ENCODE results near the gene EBP. TPM values are rescaled to one million over a fixed set of nuclear protein-coding genes. Genes with fewer than 3 reads are reported as not detected.

The EBP gene
- total and polyA plus RNA-seq, 9 of the 15 experiments (the other 6 are each of a cell fraction or from before 2014, with no cell fraction given) = 228 to 987 (median 274) TPM

DNA sequence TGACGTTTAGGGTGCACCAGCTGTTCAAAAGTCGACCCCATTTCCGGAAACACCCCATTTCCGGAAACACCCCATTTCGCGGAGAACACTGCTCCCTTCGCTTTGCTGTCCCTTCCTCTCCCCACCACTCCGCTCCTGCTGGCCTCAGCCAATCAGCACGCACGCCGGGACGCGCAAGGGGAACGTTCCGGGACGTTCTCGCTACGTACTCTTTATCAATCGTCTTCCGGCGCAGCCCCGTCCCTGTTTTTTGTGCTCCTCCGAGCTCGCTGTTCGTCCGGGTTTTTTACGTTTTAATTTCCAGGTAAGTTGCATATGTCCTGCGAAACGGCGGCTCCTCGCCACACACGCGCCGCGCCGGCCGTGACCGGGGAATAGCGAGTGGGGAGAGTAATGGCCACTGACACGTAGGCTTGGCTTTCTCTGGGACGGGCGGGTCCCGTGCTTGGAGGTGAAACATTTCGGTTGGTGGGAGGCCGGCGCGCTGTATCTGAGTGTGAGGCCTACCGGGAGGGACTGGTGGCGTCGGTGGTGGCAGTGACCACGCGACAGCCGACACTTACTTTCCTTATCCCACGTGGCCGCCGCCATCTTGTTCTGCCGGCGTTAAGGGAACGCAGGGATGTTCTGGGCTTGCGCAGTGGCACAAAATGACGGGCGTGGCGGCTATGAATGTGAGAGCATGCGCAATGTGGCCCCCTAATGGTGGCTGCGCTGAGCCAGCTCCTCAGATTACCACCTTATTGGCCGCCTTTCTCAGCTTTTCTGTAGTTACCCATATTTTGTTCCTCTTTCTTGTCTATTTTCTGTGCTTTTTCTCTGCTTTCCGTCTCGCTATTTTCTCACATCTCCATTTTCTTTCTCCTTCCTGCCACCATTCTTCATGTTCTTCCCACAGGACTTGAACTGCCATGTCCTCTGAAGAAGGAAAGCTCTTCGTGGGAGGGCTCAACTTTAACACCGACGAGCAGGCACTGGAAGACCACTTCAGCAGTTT lies 53.0 kb downstream of the EBP start, which contains the start of gene RBM3 (continued):
- TF ChIP-seq, protein P1, sequence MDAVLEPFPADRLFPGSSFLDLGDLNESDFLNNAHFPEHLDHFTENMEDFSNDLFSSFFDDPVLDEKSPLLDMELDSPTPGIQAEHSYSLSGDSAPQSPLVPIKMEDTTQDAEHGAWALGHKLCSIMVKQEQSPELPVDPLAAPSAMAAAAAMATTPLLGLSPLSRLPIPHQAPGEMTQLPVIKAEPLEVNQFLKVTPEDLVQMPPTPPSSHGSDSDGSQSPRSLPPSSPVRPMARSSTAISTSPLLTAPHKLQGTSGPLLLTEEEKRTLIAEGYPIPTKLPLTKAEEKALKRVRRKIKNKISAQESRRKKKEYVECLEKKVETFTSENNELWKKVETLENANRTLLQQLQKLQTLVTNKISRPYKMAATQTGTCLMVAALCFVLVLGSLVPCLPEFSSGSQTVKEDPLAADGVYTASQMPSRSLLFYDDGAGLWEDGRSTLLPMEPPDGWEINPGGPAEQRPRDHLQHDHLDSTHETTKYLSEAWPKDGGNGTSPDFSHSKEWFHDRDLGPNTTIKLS (IDR thresholded peaks at IDR 0.05; ENCODE audit: borderline replicate concordance, low read depth) = peak; percentile 99
- TF ChIP-seq, protein P2, sequence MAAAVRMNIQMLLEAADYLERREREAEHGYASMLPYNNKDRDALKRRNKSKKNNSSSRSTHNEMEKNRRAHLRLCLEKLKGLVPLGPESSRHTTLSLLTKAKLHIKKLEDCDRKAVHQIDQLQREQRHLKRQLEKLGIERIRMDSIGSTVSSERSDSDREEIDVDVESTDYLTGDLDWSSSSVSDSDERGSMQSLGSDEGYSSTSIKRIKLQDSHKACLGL (CRISPR knock-in tag; IDR thresholded peaks at IDR 0.05; ENCODE audit: borderline replicate concordance, poor library complexity, severe bottlenecking) = peak; percentile 83
- peak; percentile 99 for TF ChIP-seq ELF1 (tag; IDR thresholded peaks at IDR 0.05)
- TF ChIP-seq RAD21 (CRISPR knock-in tag; conservative IDR thresholded peaks at IDR 0.05 in 1 of 2, IDR thresholded peaks at IDR 0.05 in 1 of 2) = no peak
- no peak for TF ChIP-seq SNIP1 (IDR thresholded peaks at IDR 0.05; ENCODE audit: low read depth)
- TF ChIP-seq, protein P3, sequence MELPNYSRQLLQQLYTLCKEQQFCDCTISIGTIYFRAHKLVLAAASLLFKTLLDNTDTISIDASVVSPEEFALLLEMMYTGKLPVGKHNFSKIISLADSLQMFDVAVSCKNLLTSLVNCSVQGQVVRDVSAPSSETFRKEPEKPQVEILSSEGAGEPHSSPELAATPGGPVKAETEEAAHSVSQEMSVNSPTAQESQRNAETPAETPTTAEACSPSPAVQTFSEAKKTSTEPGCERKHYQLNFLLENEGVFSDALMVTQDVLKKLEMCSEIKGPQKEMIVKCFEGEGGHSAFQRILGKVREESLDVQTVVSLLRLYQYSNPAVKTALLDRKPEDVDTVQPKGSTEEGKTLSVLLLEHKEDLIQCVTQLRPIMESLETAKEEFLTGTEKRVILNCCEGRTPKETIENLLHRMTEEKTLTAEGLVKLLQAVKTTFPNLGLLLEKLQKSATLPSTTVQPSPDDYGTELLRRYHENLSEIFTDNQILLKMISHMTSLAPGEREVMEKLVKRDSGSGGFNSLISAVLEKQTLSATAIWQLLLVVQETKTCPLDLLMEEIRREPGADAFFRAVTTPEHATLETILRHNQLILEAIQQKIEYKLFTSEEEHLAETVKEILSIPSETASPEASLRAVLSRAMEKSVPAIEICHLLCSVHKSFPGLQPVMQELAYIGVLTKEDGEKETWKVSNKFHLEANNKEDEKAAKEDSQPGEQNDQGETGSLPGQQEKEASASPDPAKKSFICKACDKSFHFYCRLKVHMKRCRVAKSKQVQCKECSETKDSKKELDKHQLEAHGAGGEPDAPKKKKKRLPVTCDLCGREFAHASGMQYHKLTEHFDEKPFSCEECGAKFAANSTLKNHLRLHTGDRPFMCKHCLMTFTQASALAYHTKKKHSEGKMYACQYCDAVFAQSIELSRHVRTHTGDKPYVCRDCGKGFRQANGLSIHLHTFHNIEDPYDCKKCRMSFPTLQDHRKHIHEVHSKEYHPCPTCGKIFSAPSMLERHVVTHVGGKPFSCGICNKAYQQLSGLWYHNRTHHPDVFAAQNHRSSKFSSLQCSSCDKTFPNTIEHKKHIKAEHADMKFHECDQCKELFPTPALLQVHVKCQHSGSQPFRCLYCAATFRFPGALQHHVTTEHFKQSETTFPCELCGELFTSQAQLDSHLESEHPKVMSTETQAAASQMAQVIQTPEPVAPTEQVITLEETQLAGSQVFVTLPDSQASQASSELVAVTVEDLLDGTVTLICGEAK (IDR thresholded peaks at IDR 0.05) = peak; percentile 98
- TF ChIP-seq, protein P3 (CRISPR knock-in tag; IDR thresholded peaks at IDR 0.05) = no peak
